Fibroblast of lung (primary cell): Measurements from ENCODE around the gene LGSN.

ENCODE experiments used
- CTCF ChIP-seq, 2 donors: IDR thresholded peaks in 1 of 2; conservative IDR thresholded peaks in 1 of 2; 1 replicate in 1 of 2; 2 replicates in 1 of 2; pipeline ENCODE4 v1.5.1; 2011 to 2012; ENCODE audit warnings: low read length in 2 of 2, control low read depth in 1 of 2, inconsistent platforms in 1 of 2, low read depth in 1 of 2, mild to moderate bottlenecking in 1 of 2
- EZH2 ChIP-seq: IDR thresholded peaks from 2 replicates; pipeline ENCODE4 v1.5.1; 2012; ENCODE audit warnings: low read length, control low read depth, mild to moderate bottlenecking; ENCODE audit errors: missing control alignments

GRCh38 chr6:63347599-63347998, 27.8 kb upstream of the LGSN start:
- TF ChIP-seq CTCF (conservative IDR thresholded peaks at IDR 0.05 in 1 of 2, IDR thresholded peaks at IDR 0.05 in 1 of 2; ENCODE audit: low read depth in 1 of 2, low read length in 2 of 2) (no peak), EZH2 (no peak)
